Dermis blood vessel endothelial cell (primary cell): ENCODE results near the gene DISC1. TPM values are rescaled to one million over a fixed set of nuclear protein-coding genes. Genes with fewer than 3 reads are reported as not detected.
A peak's percentile ranks its signal among the peaks of the same experiment; 100 is the strongest.

Experiments
- DNase-seq: peaks from one replicate; pipeline ENCODE4 v3.0.0; 2010
- total RNA-seq: library from RNA; depleted of rRNA; stranded (reverse); fragments of >200 nt; gene quantifications from 2 replicates; pipeline ENCODE4 v1.2.3, GENCODE V29; 2014

DISC1 gene
- total RNA-seq, 1 donor from 2014 or later = 19.9 TPM

GRCh38 chr1:231674575-231674974 lies 48.0 kb downstream of the DISC1 start:
- no peak for DNase-seq

- DNase-seq = no peak
Measured at GRCh38 chr1:231676487-231676886, 49.9 kb downstream of the DISC1 start.

GRCh38 chr1:231677442-231677841 lies 50.9 kb downstream of the DISC1 start:
- DNase-seq = no peak

DNA sequence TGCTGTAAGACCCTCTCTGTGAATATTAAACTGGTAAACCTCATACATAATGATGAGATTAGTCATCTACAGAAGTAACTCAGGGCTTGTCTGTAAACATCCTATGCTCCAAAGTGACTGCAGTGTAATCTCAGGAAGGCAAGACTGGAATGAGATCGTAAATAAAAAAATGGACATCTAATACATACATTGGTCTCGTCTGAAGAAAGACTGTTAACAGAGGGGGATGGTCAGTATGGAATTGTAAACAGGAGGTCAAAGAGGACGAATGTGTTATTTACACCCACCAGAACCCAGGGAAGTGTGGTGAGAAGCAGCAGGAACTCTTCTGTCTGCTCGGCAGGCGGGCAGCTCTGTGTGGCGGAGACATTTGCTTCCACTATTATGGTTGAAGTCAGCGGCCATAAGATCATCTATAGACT lies 51.4 kb downstream of the DISC1 start:
- no peak for DNase-seq

- DNase-seq = no peak
Measured at GRCh38 chr1:231679109-231679508, 52.5 kb downstream of the DISC1 start.

DNA sequence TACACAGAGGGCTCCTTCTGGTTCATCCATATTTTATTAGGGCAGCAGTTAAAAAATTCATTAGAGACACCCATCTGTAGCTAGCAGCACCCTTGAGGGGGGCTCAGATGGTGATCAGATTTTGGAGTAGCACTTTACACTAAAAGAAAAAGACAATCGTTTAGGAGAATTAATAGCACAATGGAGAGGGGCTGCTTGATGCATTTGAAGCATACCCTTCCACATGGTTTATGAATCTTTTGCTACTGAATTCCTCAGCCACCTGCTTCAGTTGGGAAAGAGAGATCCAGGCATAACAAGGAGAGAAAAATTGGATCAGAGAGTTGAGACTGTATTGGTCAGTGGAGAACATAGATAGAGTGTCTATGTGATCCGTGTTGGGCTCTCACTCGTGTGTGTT lies 54.4 kb downstream of the DISC1 start:
- DNase-seq = no peak

DNA sequence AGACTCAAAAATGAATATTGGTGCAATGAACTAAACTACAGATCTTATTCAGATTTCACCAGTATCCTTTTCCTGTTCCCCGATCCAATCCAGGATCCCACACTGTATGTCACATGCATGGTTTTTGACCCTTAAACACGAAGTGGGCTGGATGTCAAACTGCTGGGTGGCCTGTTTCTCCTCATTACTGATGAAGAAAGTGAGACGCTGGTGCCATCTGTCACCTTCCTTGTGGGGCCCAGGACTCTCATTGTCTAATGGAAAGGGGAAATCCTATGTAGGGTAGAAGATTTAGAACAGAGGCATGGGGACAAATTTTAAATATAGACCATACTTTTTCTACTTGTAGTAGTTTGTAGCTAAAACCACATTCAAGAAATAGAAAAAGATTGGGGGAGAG lies 56.2 kb downstream of the DISC1 start:
- DNase-seq = no peak

- DNase-seq = peak; percentile 38
Measured at GRCh38 chr1:231683439-231684165, 57.0 kb downstream of the DISC1 start.

- peak; percentile 62 for DNase-seq
Measured at GRCh38 chr1:231684356-231685244, 58.0 kb downstream of the DISC1 start.

DNA sequence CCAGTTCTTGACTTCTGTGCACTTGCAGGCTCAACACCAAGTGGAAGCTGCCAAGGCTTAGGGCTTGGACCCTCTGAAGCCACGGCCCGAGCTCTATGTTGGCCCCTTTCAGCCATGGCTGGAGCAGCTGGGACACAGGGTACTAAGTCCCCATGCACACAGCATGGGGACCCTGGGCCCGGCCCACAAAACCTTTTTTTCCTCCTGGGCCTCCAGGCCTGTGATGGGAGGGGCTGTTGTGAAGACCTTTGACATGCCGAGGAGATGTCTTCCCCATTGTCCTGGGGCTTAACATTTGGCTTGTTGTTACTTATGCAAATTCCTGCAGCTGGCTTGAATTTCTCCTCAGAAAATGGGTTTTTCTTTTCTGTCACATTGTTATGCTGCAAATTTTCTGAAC lies 59.8 kb downstream of the DISC1 start:
- DNase-seq = no peak

DNA sequence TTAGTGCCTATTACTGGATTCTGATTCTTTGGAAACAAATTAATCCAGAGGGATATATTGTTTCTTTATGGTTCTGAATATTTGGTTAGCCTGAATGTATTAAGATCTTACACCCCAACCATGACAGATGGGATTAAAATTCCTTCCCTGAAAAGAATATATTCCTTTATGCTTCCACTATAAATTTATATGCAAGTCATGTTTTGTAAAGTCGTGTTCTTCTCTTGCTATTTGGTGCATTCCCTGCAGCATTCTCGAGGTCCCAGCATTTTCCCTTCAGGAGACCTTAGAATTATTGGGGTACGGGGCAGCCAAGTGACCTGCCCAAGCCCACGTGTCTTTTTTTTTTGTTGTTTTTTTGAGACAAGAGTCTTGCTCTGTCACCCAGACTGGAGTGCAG lies 62.4 kb downstream of the DISC1 start:
- DNase-seq = no peak

- no peak for DNase-seq
Measured at GRCh38 chr1:231690059-231690458, 63.5 kb downstream of the DISC1 start.

DNA sequence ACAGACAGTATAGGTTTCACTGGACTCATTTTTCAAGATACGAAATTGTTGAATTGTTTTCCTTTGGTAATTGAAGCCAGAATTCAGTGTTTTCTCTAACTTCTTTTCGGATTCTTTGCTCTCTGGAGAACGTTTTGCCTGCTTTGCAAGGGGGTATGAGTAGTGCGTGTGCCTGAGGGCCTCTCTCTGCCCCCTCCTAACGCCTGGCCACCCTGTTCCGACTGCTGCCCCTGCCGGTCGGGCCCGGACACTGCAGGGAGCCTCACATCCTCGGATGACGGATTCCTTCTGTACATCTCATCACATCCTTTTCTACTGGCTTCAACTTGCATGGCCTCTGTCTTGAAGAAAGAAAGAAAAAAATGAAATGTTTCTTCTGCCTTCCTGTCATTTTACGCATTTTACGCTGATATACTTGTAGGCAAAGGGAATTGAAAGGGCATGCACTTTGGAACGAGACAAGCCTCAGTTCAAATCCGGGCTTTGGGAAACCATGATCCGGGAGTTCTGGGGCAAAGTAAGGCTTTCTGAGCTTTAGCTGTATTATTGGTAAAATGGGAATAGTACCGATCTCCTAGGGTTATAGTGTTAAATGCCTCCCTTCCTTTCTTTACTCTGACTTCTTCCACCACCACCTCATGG lies 65.1 kb downstream of the DISC1 start:
- DNase-seq = peak; percentile 22

GRCh38 chr1:231693361-231694074 lies 66.9 kb downstream of the DISC1 start:
- DNase-seq = no peak

- DNase-seq = no peak
Measured at GRCh38 chr1:231694075-231694431, 67.5 kb downstream of the DISC1 start.

GRCh38 chr1:231694465-231695077 lies 68.0 kb downstream of the DISC1 start:
- DNase-seq = peak; percentile 42

GRCh38 chr1:231695439-231696255 lies 69.1 kb downstream of the DISC1 start:
- DNase-seq = no peak

- DNase-seq = no peak
Measured at GRCh38 chr1:231699784-231700183, 73.2 kb downstream of the DISC1 start.

- DNase-seq = no peak
Measured at GRCh38 chr1:231701306-231701705, 74.7 kb downstream of the DISC1 start.

DNA sequence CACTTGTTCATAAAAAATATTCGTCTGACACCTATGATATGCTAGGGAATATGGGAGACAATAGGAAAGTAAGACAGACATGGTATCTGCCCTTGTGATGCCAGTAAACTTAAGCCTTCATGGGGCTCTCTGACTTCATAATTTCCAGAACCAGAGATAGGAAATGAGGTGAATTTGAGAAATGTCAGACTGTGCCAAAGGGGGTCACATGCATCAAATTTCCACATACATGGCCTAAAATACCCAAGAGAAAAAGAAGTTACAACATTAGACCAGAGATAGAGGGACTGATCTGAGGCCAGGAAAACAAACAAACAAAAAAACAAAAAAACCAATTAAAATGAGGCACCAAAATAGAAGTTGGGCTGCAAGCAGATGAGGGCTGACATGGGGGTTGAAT lies 75.7 kb downstream of the DISC1 start:
- DNase-seq = no peak

GRCh38 chr1:231702804-231703203 lies 76.2 kb downstream of the DISC1 start:
- no peak for DNase-seq
